Measurements from ENCODE around the gene EXOC6B.

EXOC6B gene

DNA sequence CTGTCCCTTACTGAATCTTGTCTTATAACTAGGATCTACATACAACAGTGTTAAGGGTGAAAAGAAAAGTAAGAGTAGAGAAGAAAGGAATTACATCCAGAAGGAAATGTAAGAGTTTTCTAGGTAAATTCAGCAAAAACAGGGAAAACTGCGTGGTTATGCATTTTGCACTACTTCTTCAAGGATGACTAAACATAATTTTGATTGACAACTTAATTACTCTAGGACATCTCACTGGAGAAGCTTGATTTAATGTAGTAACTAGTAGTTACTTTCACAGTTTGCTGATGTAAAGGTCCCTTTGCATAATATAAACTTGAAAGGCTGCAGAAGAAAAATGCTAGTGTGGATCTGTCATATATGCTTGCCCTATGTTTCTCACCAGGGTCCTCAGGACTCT, 464.8 kb downstream of the EXOC6B start:
- DNase-seq (ENCODE audit: low read depth) = no peak

DNA sequence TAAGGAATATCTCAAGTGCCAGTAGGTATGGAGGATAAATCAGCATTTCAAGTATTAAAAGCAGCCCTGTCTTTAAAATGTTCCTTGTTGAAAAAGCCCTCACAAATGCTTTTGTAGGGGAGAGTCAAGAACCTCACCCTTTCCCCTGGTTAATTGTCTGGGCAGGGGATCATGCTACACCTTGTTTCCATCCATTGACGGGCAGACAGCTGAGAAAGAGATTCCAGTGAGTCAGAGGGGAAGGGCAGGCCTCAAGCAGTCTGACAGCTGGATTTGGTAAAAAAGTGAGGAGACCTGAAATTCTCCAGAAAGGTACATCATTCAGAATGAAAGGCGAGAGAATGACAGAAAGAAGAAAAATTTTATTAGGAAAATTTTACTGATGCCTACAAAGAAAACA, 475.0 kb downstream of the EXOC6B start:
- no peak for DNase-seq (ENCODE audit: low read depth)

DNA sequence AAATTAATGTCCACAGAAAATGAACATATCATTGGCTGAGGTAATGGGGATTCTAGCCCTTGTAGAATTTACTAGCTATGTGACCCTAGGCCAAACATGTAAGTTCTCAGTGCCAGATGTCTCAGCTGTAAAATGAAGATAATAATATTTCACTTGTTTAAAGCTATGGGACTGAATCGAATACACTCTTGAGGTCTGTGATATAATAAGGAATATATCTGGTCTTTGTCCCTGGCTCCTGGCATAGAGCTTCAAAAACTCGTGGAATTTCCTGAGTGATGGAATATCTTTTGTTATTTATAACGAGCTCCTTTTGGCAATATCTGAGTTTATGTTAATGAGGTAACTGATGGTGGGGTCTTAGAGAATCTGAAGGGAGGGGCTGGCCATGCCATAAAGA, 476.8 kb downstream of the EXOC6B start:
- no peak for DNase-seq (ENCODE audit: low read depth)

DNA sequence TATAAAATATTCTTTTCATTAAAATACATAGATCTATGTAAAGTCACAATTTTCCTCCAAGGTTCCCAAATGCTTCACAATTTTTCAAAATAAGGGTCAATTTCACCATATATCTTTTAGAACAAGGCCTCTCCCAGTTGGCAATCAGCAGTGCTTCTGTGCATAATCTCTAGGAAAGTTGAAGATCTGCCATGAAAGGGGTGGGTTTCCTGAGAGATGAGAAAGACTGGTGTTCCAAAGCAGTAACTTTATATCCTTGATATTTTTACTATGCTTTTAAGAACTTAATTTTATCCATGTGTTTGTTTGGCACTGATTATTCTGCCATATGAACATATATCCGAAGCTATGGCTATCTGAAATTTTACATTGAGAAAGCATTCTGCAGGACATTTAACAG, 478.8 kb downstream of the EXOC6B start:
- no peak for DNase-seq (ENCODE audit: low read depth)

DNA sequence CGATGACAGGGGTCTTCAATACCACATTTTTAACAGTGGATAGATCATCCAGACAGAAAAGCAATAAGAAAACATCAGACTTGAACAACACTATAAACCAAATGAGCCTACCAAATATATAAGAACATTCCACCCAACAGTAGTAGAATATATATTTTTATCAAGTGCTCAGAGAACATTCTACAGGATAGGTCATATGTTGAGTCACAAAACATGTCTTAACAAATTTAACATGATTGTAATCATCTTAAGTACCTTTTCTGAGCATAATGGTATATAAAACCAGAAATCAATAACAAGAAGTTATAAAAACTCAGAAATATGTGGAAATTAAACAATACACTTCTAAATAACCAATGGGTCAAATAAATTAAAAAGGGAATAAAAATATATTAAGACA, 484.2 kb downstream of the EXOC6B start:
- no peak for DNase-seq (ENCODE audit: low read depth)

DNA sequence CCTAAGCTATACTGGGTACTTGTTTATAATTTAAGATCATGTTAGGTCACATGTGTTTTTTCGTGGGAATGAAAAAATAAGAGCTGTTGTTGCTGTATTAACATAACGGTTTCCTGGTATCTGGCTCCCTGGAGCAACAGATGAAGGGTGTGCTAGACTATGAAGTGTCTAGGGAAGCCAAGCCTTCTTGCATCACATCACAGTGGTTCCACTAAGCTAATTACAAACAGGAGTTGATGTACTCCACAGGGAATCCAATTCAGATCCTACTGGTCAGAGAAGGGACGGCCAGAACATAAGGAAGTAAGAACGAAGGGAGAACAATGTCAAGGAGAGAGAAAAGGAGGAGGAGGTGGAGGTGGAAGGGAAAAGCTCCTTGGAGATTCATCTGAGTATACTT, 485.2 kb downstream of the EXOC6B start:
- DNase-seq (ENCODE audit: low read depth) = no peak

DNA sequence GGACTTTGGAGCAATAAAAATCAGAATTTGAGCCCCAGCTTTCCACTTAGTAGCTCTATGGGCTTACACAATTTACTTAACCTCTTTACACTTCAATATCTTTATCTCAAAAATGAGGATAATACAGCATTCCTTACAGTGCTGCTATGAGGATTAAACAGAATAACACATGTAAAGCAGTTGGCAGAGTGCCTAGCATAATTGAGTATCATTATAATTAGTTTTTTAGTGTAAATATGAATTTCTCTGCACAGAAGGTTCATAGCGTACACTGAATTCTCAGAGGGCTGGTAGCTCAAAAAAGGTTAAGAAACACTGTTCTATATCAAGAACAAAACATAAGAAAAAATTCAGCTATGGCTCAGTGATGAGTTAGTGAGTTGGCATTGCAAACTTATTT, 487.8 kb downstream of the EXOC6B start:
- no peak for DNase-seq (ENCODE audit: low read depth)

DNA sequence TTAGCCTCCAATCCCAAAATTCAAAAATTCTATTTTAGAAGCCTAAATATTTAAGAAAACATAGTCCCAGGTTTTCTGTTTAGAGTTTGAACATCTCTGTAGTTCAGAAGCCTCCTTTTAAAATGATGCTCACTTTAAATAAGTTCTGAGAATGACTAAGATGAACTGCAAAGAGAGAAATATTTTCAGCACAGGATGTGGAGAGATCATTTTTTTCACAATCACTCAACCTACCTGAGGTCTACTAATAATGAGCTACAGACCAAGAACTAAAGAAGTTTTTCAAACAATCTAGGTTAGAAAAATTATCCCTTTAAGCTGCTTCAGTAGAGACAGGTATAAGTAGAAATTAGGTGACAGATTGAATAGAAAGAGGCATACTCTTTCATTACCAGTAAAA, 493.1 kb downstream of the EXOC6B start:
- no peak for DNase-seq (ENCODE audit: low read depth)

DNA sequence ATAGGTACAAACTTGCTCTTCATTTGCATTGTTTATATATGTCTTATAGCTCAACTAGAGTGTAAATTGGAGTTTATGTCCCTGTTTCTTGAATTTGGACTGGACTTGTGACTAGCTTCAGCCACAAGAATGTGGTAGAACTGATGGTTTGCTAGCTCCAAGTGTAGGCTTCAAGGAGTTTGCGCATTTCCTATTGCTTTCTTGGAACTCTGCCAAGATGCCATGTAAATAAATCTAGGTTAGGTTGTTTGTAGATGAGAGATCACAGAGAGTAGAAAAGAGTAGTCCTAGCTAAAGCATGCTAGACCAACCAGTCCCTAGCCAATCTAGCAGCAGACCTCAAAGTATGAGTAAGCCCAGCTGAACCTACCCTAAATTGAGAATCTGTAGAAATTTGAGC, 495.2 kb downstream of the EXOC6B start:
- DNase-seq (ENCODE audit: low read depth) = no peak

DNA sequence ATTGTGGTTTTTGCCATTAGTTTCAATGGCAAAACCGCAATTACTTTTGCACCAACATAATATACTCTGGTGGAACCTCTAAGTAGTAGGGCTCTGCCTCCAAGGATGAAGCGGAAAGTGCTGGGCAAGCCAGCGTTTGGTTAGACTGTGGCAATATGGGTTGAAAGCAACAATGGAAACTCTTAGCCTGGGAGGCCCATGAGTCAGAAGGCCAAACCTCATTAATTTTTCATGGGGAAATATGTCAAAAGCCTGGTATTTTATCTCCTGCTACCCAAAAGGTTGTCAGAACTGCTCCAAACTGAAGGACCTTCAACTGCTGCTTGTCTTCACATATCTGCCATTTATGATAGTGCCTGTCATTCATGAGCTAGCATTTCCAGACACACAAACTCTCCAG, 499.1 kb downstream of the EXOC6B start:
- no peak for DNase-seq (ENCODE audit: low read depth)

DNA sequence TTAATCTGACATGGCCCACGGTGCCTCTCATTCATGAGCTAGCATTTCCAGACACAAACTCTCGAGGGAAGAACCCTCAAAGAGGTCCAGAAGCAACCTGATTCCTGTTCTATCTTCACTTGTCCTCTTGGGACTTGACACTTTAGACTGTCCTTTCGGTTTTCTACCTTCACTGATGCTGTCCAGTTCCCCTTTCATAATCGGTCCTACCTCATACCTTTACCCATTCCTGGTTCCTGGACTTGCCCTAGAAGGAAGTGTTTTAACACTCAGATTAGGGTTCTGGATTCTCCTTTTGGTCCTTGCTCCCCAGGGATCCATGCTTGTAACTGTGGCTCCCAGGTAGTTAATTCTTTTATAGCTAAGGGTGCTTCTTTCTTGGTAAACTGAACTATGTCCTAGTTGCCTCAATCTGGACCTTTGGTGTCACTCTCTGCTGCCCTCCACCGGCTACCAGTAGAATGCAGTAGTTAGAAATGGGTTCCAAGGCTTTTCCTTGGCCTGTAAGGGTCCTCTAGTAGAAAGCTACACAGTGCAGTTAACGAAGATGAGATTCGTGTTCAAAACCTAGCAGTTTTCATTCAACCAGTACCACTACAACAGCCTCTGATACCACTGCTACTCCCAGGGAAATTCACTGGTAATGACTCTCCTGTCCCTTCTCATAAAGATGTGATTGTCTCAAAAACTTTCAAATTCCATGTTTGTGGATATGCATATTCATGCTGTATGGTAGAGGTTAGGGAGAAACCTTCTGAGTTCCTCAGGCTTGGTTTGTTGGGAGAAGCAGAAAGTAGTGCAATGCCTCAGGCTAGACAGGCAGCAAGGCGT, 500.0 kb downstream of the EXOC6B start:
- peak; percentile 35 for DNase-seq (ENCODE audit: low read depth)

DNA sequence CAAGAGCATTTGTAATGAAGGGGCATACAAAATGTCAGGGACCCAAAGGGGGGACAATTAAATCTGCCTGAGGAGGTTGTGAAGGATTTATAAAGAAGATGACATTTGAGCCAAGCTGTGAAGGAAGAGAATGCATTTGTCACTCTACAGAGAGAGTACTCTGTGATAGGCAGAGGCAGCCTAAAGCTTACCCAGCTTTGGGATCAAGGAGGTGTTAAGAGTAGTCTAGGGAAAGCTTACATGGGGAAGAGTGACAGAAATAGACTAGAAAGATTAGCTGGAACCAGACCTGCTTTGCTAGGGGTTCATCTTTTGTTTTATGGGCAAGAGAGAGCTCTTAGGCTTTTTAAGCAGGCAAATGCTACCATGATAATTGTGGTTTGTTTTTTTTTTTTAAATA, 509.1 kb downstream of the EXOC6B start:
- no peak for DNase-seq (ENCODE audit: low read depth)

DNA sequence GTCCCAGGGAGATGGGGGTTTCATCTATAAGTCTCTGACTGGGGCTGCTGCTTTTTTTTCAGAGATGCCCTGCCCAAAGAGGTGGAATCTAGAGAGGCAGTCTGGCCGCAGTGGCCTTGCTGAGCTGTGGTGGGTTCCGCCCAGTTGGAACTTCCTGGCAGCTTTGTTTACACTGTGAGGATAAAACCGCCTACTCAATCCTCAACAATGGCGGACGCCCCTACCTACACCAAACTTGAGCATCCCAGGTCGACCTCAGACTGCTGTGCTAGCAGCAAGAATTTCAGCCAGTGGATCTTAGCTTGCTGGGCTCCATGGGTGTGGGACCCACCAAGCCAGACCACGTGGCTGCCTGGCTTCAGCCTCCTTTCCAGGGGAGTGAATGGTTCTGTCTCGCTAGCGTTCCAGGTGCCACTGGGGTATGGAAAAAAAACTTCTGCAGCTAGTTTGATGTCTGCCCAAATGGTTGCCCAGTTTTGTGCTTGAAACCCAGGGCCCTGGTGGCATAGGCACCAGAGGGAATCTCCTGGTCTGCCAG, 525.6 kb downstream of the EXOC6B start:
- no peak for DNase-seq (ENCODE audit: low read depth)

DNA sequence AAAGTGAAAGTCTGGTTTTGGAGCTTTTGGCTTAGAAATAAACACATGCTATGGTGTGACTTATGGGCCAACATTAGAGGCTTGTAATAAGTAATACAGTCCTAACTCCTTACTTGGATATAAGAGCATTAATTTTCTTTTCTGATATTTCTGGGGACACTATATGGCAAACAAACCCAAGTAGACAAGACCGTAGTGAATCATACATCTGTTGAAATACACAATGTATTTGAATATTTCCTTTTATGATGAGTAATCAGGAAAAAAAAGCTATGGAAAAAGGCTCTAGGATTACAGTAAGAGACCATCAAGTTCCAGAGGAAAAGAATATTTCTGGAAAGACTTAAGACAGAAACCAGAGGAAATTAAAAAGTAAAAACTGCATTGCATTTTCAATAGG, 532.2 kb downstream of the EXOC6B start:
- peak; percentile 63 for DNase-seq (ENCODE audit: low read depth)

DNA sequence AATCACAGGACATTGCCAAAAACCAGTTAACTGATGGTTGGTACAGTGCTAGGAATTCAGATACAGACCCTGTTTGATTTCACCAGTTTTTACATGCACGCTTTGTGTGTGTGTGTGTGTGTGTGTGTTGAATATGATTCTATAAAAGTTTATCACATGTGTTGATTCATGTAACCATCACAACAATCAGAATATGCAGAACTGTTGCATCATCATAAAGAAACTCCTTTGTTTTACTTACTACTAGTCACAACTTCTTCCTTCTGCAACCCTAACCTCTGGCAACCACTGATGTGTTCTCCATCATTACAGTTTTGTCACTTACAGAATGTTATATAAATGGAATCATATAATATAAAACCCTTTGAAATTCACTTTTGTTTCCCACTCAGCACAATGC, 533.4 kb downstream of the EXOC6B start:
- no peak for DNase-seq (ENCODE audit: low read depth)

DNA sequence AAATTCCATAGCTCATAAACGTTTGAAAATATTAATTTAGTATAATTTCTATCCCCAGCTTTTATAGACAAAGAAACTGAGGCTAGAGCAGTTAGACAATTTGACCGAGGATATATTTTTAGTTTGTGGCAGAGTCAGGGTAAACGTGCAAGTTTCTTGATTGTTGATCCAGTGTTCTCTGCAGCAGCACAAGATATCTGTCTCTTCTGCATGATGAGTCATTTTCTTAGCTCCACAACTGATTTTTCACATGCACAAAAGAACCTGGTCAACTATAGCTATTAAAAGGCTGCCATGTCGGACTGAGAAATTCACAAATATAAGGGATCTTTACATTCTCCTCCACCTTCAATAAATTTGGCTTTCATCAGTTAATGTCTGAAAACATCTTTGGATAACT, 534.8 kb downstream of the EXOC6B start:
- peak; percentile 8 for DNase-seq (ENCODE audit: low read depth)

DNA sequence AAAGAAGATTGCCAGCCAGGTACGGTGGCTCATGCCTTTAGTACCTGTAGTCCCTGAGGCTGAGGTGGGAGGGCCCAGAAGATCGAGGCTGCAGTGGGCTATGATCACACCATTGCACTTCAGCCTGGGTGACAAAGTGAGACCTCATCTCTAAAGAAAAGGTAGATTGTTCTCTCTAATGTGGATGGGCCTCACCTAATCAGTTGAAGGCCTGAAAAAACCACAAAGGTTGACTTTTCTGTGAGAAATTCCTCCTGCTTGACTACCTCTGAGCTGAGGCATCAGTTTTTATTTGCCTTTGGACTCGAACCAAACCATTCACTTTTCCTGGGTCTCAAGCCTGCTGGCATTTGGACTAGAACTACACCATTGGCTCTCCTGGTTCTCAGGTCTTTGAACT, 536.1 kb downstream of the EXOC6B start:
- no peak for DNase-seq (ENCODE audit: low read depth)

DNA sequence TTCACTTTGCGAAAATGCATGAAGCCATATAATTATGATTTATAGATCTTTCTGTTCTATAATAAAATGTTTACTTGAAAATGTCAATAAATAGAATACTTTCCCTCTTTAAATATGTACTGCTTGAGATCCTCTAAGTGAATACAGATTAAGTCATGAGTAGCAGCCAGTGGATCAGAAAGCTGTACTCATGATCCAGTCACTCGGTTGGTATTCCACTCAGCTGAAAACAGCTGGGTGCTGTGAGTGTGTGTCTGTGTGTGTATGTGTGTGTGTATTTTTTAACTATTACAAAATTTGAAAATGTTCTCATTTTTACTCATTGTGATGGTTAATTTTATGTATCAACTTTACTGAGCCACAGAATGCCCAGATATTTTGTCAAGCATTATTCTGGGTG, 536.5 kb downstream of the EXOC6B start:
- peak; percentile 29 for DNase-seq (ENCODE audit: low read depth)

DNA sequence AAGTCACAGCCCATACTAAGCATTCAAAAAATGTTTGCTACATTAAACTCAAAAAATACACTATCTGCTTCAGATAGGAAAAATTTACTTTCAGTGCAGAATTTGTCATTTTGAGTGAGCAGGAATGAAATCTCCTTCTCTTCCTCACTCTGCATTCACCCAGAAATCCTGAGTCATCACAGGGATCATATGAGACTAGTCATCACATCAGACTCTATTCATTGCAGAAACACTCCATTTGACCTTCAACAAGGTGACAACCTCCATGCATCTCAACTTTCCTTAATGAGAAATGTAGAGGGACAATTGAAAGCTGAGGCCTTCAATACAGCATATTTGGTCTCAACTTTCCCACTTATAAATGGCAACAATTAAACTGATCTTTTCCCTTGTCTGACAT, 547.8 kb downstream of the EXOC6B start:
- DNase-seq (ENCODE audit: low read depth) = peak; percentile 65

DNA sequence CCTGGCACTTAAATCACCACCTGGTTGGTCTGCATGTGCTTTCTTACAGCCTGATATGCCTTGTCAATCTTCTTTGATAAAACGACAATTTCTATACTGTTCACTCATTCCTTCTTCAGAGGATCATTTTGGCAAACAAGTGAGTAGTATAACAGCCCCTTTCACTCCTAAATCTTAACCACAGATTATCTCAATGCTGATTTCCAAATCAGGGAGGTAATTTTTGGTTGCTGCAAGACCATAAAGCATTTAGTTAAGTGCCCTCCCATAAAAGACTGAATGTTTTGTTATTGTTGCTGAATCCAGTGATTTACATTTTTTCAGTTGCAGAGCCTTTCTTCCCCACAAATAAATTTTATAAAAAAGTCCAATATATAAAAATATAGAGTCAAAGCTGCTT, 549.0 kb downstream of the EXOC6B start:
- no peak for DNase-seq (ENCODE audit: low read depth)

DNA sequence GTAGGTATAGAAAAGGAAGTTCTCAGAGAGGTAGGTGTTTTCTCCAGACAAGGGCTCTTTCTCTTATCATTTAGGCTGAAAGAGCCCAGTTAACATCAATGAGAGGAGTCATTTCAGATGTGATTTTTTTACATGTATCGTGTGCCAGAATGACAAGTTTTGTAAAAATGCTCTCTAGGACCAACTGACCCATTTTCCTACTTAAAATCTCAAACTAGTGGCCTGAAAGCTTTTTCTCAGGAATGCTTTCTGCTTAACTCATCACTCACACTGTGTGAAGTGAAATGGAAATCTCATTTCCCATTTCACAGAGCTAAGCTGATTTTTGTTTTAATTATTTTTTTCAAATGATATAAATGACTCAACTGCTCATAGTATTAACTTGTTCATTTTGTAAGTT, 549.5 kb downstream of the EXOC6B start:
- DNase-seq (ENCODE audit: low read depth) = no peak

DNA sequence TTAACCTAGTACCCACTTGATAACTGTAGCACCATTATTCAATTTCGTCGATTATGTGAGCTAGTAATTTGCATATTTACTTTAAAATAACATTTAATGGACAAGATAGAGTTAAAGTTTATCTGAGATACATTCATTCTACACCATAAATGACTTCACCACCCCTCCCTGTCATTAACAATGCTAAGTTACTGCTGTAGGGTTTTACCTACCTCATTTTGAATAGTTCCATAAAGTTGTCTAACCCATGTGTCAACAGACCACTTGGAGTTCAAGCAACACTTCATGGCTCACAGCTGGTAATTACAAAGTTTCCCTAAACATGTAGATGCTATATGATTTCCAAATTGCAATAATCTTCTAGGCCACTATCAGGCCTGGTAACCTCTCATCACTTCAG, 550.7 kb downstream of the EXOC6B start:
- DNase-seq (ENCODE audit: low read depth) = no peak

DNA sequence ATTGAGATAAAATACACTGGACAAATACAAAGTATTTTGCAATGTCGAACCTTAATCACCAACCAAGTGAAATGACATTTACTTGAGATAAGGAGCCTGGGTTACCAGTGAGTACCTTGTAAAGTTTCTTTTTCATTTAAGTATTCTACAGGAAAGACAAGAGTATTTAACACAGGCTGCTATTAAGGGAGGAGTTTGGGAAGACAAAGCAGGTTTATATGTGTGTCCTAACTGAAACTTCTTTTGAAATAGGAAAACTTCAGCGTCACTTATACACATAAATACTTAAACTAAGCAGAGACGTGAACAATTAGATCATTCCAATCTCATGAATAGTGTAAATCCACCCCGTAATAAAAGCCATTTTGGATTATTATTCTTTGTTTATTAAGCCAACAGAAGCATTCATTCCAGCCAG, 551.4 kb downstream of the EXOC6B start:
- DNase-seq (ENCODE audit: low read depth) = no peak

DNA sequence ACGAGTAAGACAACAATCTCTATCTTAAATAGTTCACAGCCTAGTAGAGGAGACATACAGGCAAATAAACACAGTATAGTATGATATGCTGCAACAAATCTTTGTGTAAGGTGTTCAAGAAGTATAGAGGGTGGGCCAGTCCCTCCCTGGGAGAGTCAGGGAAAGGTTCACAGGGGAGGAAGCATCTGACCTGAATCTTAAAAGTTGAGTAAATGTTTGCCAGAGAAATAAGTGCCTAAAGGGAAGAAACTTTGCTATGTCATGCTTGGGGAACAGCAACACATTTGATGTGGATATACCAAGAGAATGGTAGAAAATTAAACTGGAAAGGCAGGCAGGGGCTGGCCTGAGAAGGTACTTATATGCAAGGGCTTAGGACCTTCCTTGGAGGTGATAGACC, 552.4 kb downstream of the EXOC6B start:
- DNase-seq (ENCODE audit: low read depth) = no peak

Measured in ELR (cell line).